Epithelial cell of prostate (primary cell): Measurements from ENCODE around the gene AS3MT.
"Not testable (repeated sequence)": the region's sequence is repeated elsewhere in the genome, so short reads cannot be mapped to it uniquely, and the experiment has no call there.

Experiments
- DNase-seq: peaks from one replicate; pipeline ENCODE4 v3.0.0-alpha.2; 2011; ENCODE audit warnings: low read depth, low spot score
- H3K27ac ChIP-seq: fragments of 450-650 bp; 2 replicates; pipeline ENCODE4 v1.5.1; 2017; ENCODE audit warnings: mild to moderate bottlenecking

The AS3MT gene, protein sequence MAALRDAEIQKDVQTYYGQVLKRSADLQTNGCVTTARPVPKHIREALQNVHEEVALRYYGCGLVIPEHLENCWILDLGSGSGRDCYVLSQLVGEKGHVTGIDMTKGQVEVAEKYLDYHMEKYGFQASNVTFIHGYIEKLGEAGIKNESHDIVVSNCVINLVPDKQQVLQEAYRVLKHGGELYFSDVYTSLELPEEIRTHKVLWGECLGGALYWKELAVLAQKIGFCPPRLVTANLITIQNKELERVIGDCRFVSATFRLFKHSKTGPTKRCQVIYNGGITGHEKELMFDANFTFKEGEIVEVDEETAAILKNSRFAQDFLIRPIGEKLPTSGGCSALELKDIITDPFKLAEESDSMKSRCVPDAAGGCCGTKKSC

DNA sequence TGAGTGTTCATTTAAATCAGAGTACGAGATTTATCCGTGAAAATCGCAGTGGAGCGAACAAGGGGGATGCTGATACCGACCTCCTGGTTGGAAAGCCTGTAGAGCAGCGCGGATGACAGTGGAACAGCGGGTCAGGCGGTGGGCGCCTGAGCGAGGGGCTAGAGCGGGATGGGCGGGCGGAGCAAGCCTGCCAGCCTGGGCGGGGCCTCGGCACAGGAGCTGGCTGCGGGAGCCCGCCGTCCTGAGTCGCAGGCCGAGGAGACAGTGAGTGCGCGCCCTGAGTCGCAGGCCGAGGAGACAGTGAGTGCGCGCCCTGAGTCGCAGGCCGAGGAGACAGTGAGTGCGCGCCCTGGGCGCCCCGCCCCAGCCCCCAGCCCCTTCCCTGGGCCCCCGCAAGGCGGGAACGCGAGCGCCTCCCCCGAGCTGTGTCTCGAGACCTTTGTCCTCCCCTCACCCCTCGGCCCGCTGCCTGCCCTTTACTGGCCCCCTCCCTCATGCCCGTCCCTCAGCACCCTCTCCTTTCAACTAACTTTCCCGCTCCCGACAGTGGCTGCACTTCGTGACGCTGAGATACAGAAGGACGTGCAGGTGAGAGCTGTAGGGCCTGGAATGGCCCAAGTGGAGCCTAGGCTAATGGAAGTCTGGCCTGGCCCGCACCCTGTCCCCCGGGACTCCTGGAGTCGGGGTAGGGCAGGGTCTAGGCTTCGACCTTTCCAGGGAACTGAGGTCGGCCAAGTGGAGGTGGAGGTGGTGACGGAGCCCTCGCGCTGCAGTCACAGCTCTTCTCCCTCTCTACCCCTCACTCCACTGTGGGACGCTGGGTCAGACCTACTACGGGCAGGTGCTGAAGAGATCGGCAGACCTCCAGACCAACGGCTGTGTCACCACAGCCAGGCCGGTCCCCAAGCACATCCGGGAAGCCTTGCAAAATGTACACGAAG lies at the start of gene AS3MT:
Gene AS3MT (plus strand): TSS at position 213 of the 941 bp plus-strand sequence. CDS start 123 bp downstream, at position 336.
- H3K27ac ChIP-seq: no peak within 1 kb of the TSS
- DNase-seq: no peak

DNA sequence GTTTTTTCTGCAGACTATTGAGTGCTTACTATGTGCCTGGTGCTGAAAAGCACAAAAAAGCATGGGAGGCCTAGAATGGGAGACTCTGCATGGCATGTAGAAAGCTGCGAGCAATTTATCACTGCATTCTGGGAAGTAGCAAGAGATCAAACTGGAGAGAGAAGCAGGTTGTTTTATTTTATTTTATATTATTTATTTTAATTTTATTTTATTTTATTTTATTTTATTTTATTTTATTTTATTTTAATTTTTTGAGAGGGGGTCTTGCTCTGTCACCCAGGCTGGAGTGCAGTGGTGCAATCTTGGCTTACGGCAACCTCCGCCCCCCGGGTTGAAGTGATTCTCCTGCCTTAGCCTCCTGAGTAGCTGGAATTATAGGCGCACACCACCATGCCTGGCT lies 49.3 kb upstream of the AS3MT start:
- DNase-seq, H3K27ac ChIP-seq: not testable (repeated sequence)

DNA sequence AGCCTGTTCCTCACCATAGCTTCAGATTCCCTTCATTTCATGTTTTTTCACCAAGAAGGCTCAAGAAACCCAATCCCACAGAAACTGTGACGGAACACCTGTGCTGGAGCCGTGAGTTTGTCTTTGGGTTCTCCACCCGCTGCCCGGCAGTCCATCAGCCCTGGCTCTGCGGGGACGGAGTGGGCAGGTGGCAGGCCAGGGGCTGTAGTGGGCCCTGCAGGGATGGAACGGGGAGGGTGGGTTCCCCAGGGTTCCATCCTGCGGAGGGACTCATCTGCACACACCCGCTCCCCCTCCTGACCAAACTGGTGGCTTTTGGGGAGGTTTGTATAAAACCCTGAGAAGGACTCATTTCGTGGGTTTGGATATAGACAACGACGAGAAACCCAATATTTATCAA lies 47.0 kb upstream of the AS3MT start:
- no peak overlapping the region for H3K27ac ChIP-seq
- no peak for DNase-seq

DNA sequence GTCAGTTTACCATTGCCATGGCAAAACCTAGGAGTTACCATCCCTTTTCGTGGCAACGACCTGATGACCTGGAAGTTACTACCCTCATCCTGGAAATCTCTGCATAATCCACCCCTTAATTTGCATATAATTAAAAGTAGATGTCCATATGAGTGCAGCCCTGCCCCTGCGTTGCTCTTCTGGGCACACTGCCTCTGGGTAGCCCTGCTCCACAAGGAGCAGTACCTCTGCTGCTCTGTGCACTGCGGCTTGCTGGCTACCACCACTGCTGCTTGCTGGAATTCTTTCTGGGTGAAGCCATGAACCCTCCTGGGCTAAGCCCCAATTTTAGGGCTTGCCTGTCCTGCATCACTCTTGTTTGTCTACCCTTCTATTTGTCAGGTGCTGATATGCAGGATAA lies 44.6 kb upstream of the AS3MT start:
- DNase-seq: no peak
- no peak overlapping the region for H3K27ac ChIP-seq

DNA sequence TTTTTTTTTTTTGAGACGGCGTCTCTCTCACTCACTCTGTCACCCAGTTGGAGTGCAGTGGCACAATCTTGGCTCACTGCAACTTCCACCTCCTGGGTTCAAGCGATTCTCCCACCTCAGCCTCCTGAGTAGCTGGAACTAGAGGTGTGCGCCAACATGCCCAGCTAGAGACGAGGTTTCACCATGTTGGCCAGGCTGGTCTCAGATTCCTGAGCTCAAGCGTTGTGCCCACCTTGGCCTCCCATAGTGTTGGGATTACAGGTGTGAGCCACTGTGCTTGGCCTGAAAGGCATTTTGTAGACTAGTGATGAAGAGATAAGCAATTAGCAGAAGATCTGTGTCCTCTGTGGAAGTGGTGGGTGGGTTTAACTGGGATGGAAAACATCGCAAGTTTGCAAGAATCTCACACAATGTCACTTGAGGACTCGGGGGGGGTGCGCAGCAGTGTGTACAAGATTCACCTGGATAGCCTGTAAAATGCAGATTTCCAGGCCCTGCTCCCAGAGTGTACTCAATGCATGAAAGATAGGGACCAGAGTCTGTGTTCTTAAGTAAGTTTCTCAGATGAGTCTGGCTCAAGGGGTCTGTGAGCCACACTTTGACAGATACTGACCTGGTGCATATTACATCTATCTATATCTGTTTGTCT lies 43.0 kb upstream of the AS3MT start:
- no peak overlapping the region for H3K27ac ChIP-seq
- DNase-seq: no peak

DNA sequence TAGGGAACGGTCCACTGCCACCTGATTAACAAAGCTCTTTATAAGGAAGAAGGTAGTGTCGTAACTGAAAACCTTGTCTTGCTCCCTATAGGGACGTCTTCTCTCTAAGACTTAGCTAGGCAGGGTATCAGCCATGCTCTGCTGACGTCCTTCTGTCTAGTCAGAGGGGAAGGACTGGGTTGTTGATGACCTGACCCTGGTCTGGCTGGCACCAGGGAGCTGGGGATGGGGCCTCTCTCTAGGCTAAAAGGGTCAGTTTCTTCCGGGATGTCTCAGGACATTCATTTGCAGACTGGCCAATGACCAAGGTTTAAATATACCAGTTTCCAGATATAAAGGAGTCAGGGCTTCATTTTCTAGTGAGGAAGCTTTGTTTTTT lies 41.7 kb upstream of the AS3MT start:
- DNase-seq: no peak
- no peak overlapping the region for H3K27ac ChIP-seq

DNA sequence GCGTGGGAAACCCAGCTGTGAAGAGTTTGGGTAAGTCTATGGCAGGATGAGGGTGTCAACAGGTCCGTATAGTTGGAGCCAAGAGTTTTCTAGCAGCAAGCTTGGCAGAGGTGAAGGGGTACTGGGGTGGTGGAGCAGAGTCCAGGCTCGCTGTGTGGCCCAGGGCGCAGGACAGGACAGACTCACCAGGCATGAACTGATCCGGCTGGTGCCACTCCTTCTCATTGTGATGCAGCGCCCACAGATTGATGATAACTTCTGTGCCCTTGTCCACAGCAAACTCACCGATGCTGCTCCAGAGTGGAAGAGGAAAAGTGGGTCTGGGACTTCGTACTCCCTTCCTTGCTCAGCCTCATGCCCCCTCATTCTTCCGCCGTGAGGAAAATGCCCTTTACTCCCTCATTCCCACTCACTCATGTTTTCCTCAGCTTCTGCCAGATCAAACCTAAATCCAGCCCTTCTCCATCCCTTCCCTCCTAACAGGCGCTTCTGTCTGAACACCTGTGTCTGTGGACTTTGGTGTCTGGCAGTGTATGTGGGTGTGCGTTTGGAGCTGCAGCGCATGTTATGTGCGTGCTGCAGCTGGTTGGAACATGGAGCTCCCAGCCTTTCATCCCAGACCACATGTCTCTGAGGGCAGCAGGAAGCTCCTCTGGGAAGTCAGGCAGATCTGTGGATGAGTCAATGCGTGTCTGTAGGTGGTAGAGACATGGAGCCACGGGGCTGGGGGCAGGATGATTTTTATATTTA lies 37.8 kb upstream of the AS3MT start:
- H3K27ac ChIP-seq: no peak overlapping the region
- no peak for DNase-seq

DNA sequence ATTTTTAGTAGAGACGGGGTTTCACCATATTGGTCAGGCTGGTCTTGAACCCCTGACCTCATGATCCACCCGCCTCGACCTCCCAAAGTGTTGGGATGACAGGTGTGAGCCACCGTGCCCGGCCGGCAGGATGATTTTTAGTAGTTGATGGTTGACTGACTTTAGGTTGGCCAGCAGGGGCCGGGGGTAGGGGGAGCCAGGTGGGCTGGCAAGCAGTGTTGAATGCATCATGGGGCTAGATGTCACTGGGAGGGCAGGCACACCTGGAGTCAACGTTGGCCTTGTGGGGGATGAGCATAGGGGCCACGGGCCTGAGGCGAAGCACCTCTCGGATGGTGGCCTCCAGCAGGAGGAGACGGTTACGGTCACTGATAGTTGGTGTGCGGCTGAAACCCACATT lies 37.0 kb upstream of the AS3MT start:
- no peak overlapping the region for H3K27ac ChIP-seq
- no peak for DNase-seq

DNA sequence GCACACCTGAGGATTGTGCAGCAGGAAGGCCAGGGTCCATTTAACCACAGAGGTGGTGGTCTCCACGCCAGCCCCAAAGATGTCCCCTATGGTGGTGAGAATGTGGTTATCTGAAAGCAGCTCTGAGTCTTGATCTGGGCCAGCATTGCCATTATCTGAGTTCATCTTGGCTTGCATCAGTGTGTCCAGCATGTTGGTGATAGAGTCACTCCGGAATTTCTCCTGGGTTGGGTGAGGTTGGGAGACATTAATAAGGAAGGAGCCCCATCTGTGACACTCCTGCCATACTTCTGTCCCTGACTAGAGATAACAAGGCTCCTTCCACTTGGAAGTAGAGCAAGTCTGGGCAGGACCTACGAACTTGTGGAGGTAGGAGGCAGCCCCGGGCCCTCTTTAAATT lies 36.3 kb upstream of the AS3MT start:
- DNase-seq: no peak
- H3K27ac ChIP-seq: no peak overlapping the region

DNA sequence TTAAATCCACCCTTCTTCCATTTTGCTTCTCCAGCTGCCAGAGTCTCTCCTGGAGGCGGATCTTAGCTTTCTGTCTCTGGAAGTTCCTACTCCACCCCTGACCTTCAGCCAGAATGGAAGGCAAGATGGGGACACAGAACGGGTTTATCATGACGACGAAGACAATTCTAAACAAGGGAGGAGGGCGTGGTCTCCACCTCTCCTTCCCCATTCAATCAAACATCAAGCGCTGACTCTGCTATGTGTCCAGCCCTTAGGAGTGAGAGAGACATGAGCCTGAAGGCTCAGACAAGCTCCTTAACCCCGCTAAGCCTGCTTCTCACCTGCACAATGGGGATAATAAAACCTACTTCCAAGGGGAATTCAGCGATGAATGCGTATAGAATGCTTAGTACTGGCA lies 35.1 kb upstream of the AS3MT start:
- DNase-seq: no peak
- H3K27ac ChIP-seq: no peak overlapping the region

DNA sequence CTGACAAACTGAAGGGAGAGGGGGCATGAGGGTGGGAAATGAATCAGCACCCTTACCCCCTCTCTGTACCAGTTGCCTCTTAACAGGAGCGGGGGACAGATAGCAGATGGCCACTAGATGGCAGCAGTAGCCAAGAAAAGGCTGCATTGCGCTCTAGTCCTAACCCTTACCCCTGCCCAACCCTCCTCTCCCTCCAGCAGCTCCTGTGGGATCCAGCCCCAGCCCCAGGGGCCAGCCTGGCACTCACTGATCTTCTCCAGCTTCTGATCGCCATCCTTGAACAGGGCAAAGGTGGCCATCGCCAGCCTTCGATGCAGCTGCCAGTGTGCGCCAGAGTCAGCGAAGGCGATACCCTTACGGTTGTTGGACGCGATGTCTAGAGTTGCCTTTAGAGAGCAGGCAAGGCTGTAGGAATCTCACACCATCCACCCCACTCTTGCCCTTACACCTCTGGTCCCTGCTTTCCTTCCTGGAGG lies 34.2 kb upstream of the AS3MT start:
- no peak overlapping the region for H3K27ac ChIP-seq
- DNase-seq: no peak

DNA sequence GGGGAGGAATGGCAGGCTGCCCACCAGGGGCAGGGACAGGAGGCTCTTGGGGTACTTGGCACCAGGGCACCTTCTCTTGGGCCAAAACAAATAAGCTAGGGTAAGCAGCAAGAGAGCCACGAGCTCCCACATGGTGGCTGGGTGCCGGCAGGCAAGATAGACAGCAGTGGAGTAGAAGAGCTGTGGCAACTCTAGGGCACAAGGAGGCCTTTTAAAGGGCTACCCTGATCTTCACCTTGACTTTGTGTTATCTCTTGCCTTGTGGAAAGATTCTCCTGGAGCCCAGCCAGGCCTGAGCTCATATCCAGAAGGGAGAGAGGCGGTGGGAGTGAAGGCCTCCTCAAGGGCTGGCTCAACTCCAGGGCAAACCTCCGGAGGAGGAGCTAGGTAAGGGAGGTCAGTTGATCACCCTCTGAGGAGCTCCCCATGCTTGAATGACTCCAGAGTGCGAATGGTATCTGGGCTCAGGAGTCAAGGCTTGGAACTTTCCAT lies 32.0 kb upstream of the AS3MT start, which contains the start of gene CYP17A1:
Gene CYP17A1 (minus strand): TSS at position 184 of the 492 bp plus-strand sequence. CDS start 52 bp downstream, at position 132.
- no peak for DNase-seq
- H3K27ac ChIP-seq: no peak within 1 kb of the TSS

DNA sequence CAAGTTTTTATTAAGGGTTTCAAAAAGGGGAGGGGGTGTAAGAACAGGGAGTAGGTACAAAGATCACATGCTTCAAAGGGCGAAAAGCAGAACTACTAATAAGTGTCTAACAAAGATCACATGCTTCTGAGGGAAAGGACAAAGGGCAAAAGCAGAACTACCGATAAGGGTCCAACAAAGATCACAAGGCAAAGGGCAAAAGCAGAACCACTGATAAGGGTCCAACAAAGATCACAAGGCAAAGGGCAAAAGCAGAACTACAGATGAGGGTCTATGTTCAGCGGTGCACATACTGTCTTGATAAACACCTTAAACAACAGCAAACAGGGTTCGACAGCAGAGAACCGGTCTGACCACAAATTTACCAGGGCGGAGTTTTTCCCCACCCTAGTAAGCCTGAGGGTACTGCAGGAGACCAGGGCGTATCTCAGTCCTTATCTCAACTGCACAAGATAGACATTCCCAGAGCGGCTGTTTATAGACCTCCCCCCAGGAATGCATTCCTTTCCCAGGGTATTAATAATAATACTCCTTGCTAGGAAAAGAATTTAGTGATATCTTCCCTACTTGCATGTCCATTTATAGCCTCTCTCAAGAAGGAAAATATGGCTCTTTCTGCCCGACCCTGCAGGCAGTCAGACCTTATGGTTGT lies 30.9 kb upstream of the AS3MT start:
- not testable (repeated sequence) for DNase-seq, H3K27ac ChIP-seq

DNA sequence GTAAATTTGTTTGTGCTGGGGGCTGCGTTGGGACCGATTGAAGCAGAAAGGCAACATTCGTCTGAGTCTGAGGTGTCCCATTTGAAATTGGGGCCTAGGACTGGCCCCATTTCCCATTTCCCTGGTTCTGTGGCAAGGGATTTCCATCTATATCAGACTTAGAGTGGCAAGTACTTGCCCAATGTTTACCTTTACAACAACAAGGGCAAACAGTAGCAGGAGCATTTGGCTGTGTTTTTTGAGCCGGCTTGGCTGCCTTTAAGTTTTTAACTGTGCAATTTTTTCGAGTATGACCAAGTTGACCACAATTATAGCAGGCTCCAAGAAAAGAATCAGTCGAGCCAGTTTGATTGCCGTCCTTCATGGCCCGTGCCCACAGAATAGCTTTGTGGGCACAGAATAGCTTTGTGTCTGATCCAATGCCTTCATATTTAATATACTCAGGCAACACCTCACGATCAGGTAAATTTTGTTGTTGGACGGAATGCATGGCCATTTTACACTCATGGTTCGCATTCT lies 27.4 kb upstream of the AS3MT start:
- DNase-seq: no peak
- no peak overlapping the region for H3K27ac ChIP-seq

DNA sequence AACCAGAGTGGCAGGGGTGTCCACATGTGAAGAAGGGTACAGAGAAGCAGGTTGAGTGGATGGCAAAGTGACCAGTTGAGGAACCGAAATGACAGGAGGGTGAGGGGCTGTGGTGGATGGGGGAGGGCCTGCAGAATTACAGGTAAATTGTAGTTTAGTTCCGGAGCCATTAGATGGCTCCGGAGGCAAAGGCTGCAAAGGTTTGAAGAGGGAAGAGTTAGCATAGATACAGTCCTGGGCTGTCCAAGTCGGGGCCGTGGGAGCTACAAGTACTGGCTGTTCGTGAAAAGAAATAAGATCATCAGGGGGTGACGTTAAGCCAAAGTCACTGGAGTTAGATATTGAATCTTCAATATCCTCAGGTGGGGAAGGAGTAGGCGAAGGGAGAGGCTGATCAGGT lies 26.1 kb upstream of the AS3MT start:
- DNase-seq, H3K27ac ChIP-seq: not testable (repeated sequence)

DNA sequence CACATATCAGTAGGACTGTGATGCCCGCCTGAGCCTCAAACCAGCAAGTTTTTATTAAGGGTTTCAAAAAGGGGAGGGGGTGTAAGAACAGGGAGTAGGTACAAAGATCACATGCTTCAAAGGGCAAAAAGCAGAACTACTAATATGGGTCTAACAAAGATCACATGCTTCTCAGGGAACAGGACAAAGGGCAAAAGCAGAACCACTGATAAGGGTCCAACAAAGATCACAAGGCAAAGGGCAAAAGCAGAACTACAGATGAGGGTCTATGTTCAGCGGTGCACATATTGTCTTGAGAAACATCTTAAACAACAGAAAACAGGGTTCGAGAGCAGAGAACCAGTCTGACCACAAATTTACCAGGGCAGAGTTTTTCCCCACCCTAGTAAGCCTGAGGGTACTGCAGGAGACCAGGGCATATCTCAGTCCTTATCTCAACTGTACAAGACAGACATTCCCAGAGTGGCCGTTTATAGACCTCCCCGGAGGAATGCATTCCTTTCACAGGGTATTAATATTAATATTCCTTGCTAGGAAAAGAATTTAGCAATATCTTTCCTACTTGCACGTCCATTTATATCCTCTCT lies 25.0 kb upstream of the AS3MT start:
- DNase-seq: not testable (repeated sequence)

DNA sequence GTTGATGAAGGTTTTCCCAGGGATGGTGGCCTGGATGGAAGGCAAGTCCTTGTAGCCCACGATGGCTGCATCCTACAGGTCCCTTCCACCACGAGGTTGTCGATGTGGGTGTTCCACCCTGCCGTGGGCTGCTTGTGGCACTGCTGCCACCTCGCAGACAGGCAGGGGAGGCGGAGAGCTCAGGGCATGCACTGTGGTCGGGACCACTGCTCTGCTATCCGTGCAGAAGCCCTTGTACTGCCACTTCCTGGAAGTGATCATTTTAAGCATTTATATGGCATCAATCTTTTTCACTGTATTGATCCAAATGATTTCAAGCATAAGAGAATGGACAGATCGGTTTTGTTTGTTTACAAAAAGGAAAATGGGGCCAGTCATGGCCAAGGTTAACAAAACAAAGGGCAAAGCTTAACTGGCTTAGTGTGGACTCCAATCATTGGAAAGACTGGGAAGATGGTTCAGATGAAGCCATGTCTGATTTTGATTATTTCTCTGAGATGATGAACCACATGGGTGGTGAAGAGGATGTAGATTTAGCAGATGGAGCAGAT lies 23.8 kb upstream of the AS3MT start:
- DNase-seq: no peak
- no peak overlapping the region for H3K27ac ChIP-seq

More for the DNA sequence above, 25.0 kb upstream of the AS3MT start:
- H3K27ac ChIP-seq: not testable (repeated sequence)

DNA sequence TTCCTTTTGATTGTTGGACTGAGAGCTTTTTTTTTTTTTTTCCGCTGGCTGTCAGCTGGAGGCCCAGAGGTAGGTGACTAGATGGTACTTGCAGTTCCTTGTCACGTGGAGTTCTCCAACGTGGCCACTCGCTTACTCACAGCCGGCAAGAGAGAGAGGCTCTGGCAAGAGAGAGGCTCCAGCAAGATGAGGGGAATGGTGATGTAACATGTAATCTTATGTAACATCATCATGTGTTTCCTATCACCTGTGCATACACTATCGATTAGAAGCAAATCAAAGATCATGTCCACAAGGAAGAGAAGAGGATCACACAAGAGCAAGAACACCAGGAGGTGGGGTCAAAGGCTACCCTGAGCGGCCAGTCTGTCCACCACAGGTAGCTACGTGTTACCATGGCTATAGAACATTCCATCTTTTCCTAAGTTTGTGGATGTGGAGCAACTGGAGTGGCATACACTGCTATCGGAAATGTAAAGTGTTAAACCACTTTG lies 19.2 kb upstream of the AS3MT start:
- H3K27ac ChIP-seq: no peak overlapping the region
- DNase-seq: peak; percentile 31
